HepG2 (cell line): ENCODE measurements around the gene ZNF653. TPM values are rescaled to one million over a fixed set of nuclear protein-coding genes. Genes with fewer than 3 reads are reported as not detected.
A peak's percentile ranks its signal among the peaks of the same experiment; 100 is the strongest.

ENCODE experiments used
- ATAD3A ChIP-seq: sonication (generic); formaldehyde crosslinking; IDR thresholded peaks from 2 replicates; pipeline ENCODE4 v1.4.0; 2020; ENCODE audit warnings: missing genetic modification reagents
- BRD4 ChIP-seq: sonication (generic); formaldehyde crosslinking; IDR thresholded peaks from 2 replicates; pipeline ENCODE4 v1.4.0; 2020; ENCODE audit warnings: missing genetic modification reagents
- CAMTA2 ChIP-seq: sonication (generic); formaldehyde crosslinking; IDR thresholded peaks from 2 replicates; pipeline ENCODE4 v1.4.0; 2020; ENCODE audit warnings: mild to moderate bottlenecking, missing genetic modification reagents, borderline replicate concordance
- CREM ChIP-seq, 2 experiments: sonication (generic) in 1 of 2; formaldehyde crosslinking in 1 of 2; IDR thresholded peaks; 2 replicates each; pipeline versions ENCODE4 v1.4.0 to v1.6.1; 2016 to 2020; ENCODE audit warnings: antibody characterized with exemption in 1 of 2, mild to moderate bottlenecking in 1 of 2, missing genetic modification reagents in 1 of 2
- GABPA ChIP-seq, 2 experiments: IDR thresholded peaks; 2 replicates each; pipeline ENCODE4 v1.6.1; 2011 to 2016; ENCODE audit warnings: low read depth in 2 of 2, low read length in 1 of 2, missing biosample characterization in 1 of 2, missing genetic modification characterization in 1 of 2
- GPN1 ChIP-seq: sonication (generic); formaldehyde crosslinking; IDR thresholded peaks from 2 replicates; pipeline ENCODE4 v1.5.1; 2020; ENCODE audit warnings: missing genetic modification reagents, borderline replicate concordance
- HDAC6 ChIP-seq: fragments of 200-600 bp; sonication (generic); IDR thresholded peaks from 2 replicates; pipeline ENCODE4 v1.7.0; 2017; ENCODE audit warnings: mild to moderate bottlenecking, antibody characterized with exemption, low read length, low read depth
- HNF4G ChIP-seq, 2 experiments: sonication (generic) in 1 of 2; formaldehyde crosslinking in 1 of 2; IDR thresholded peaks; 2 replicates each; pipeline versions ENCODE4 v1.4.0 to v1.6.1; 2011 to 2020; ENCODE audit warnings: borderline replicate concordance in 2 of 2, low read depth in 2 of 2, mild to moderate bottlenecking in 2 of 2, low read length in 1 of 2, missing genetic modification reagents in 1 of 2, moderate library complexity in 1 of 2
- IRX3 ChIP-seq: sonication (generic); formaldehyde crosslinking; IDR thresholded peaks from 2 replicates; pipeline ENCODE4 v1.8.1; 2023; ENCODE audit warnings: mild to moderate bottlenecking, low read depth, missing genetic modification reagents, borderline replicate concordance
- KDM1A ChIP-seq: IDR thresholded peaks from 2 replicates; pipeline ENCODE4 v1.6.1; 2016; ENCODE audit warnings: missing compliant biosample characterization
- RBAK ChIP-seq: sonication (generic); formaldehyde crosslinking; IDR thresholded peaks from 2 replicates; pipeline ENCODE4 v1.5.1; 2020; ENCODE audit warnings: mild to moderate bottlenecking, missing genetic modification reagents
- RFX1 ChIP-seq: fragments of 450-650 bp; IDR thresholded peaks from 2 replicates; pipeline ENCODE4 v1.6.1; 2017
- SMYD3 ChIP-seq: sonication (generic); formaldehyde crosslinking; IDR thresholded peaks from 2 replicates; pipeline ENCODE4 v1.8.1; 2023; ENCODE audit warnings: mild to moderate bottlenecking, missing genetic modification reagents
- ZBTB1 ChIP-seq: sonication (generic); formaldehyde crosslinking; IDR thresholded peaks from 2 replicates; pipeline ENCODE4 v1.4.0; 2020; ENCODE audit warnings: missing genetic modification reagents, borderline replicate concordance
- ZFP82 ChIP-seq: sonication (generic); formaldehyde crosslinking; IDR thresholded peaks from 2 replicates; pipeline ENCODE4 v1.5.1; 2020; ENCODE audit warnings: mild to moderate bottlenecking, missing genetic modification reagents, borderline replicate concordance
- ZMAT3 ChIP-seq: sonication (generic); formaldehyde crosslinking; conservative IDR thresholded peaks from 2 replicates; pipeline ENCODE4 v1.7.0; 2021; ENCODE audit warnings: missing genetic modification reagents
- ZMYM4 ChIP-seq: sonication (generic); formaldehyde crosslinking; IDR thresholded peaks from 2 replicates; pipeline ENCODE4 v1.8.1; 2023; ENCODE audit warnings: mild to moderate bottlenecking, missing genetic modification reagents
- ZNF10 ChIP-seq: sonication (generic); formaldehyde crosslinking; IDR thresholded peaks from 2 replicates; pipeline ENCODE4 v1.4.0; 2020; ENCODE audit warnings: mild to moderate bottlenecking, low read depth, missing genetic modification reagents, borderline replicate concordance
- ZNF263 ChIP-seq: sonication (generic); formaldehyde crosslinking; IDR thresholded peaks from 2 replicates; pipeline ENCODE4 v1.4.0; 2020; ENCODE audit warnings: missing genetic modification reagents
- ZNF329 ChIP-seq: sonication (generic); formaldehyde crosslinking; IDR thresholded peaks from 2 replicates; pipeline ENCODE4 v1.9.0; 2021; ENCODE audit warnings: low read depth, mild to moderate bottlenecking, missing genetic modification reagents
- ZNF543 ChIP-seq: sonication (generic); formaldehyde crosslinking; IDR thresholded peaks from 2 replicates; pipeline ENCODE4 v1.4.0; 2020; ENCODE audit warnings: mild to moderate bottlenecking, missing genetic modification reagents
- ZNF549 ChIP-seq: sonication (generic); formaldehyde crosslinking; IDR thresholded peaks from 2 replicates; pipeline ENCODE4 v1.5.0; 2020; ENCODE audit warnings: missing genetic modification reagents
- polyA plus RNA-seq, 8 experiments: library from polyadenylated mRNA; depleted of rRNA in 3 of 8; stranded (reverse) in 7 of 8; unstranded in 1 of 8; fragments of >200 nt; fragmentation: Illumina TruSeq in 4 of 8; extraction: Trizol in 4 of 8; gene quantifications; 2 replicates each; pipeline versions ENCODE4 v1.2.1 to v1.2.3, GENCODE V29; 2011 to 2016; ENCODE audit warnings: low read depth in 4 of 8, missing spikeins in 1 of 8, mixed read lengths in 1 of 8; ENCODE audit not compliant: insufficient read depth in 1 of 8
- total RNA-seq, 5 experiments: library from RNA; depleted of rRNA; stranded (reverse); fragments of >200 nt; fragmentation: Illumina TruSeq; extraction: Trizol; gene quantifications; 2 replicates each; pipeline ENCODE4 v1.2.3, GENCODE V29; 2016; ENCODE audit warnings: low read depth in 1 of 5
- TF ChIP-seq, protein P1 (sequence below): IDR thresholded peaks from 2 replicates; pipeline ENCODE4 v1.6.1; 2016; ENCODE audit warnings: missing biosample characterization, missing genetic modification reagents, low read depth
- TF ChIP-seq, protein P2 (sequence below): fragments of 450-650 bp; IDR thresholded peaks from 2 replicates; pipeline ENCODE4 v1.6.1; 2016
- TF ChIP-seq, protein P3 (sequence below): IDR thresholded peaks from 2 replicates; pipeline ENCODE4 v1.6.1; 2016; ENCODE audit warnings: low read depth, control low read depth
- TF ChIP-seq, protein P4 (sequence below): sonication (generic); IDR thresholded peaks from 2 replicates; pipeline ENCODE4 v1.6.1; 2016; ENCODE audit warnings: low read depth, borderline replicate concordance

ZNF653 gene
- total and polyA plus RNA-seq, 2 of the 13 experiments (the other 11 are each of a cell fraction or from before 2014, with no cell fraction given), result 4.7 to 7.1 TPM

DNA sequence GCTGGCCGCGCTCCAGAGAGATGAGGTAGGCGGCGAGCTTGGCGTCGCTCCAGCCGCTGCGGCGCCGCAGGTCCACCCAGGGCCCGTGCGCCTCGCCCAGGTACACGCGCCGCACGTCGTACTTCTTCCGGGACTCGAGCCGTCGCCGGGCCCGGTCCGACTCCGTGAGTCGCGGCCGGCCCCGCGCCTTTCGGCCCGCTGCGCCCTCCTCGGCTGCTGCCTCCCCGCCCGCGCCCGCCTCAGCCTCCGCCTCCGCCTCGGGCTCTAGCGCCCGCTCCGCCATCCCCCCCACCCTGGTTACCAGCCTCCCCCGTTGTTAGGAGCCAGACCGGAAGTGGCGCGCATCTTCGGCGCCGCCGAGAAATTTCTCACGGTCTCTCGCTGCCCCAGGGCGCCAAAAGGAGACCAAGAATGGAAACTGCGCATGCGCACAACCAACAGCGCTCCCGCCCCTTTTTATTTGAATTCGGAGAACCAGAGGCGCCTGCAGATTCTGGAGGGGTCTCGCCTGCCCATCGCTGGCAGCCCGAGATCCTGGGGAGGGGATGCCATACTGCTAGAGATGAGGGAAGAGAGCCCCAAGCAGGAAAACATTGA lies at the start of gene ZNF653 (continued):
- TF ChIP-seq, protein P1, sequence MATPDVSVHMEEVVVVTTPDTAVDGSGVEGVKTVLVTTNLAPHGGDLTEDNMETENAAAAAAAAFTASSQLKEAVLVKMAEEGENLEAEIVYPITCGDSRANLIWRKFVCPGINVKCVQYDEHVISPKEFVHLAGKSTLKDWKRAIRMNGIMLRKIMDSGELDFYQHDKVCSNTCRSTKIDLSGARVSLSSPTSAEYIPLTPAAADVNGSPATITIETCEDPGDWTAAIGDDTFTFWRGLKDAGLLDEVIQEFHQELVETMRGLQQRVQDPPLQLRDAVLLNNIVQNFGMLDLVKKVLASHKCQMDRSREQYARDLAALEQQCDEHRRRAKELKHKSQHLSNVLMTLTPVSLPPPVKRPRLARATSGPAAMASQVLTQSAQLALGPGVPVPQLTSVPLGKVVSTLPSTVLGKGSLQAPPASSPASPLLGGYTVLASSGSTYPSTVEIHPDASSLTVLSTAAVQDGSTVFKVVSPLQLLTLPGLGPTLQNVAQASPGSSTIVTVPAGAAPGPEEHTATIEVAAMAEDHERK (CRISPR knock-in tag), result 0 out of 2 replicates have a peak, but pooled peaks have one; percentile 20
- TF ChIP-seq ZMYM4 (CRISPR knock-in tag), result no peak
- TF ChIP-seq KDM1A (CRISPR knock-in tag), result no peak
- no peak for TF ChIP-seq SMYD3 (CRISPR knock-in tag)
- TF ChIP-seq ZBTB1 (CRISPR knock-in tag), result no peak
- TF ChIP-seq HNF4G (IDR thresholded peaks at IDR 0.05; ENCODE audit: borderline replicate concordance, low read depth, low read length), result no peak
- no peak for TF ChIP-seq HNF4G (CRISPR knock-in tag; IDR thresholded peaks at IDR 0.05; ENCODE audit: borderline replicate concordance, low read depth)
- TF ChIP-seq, protein P2, sequence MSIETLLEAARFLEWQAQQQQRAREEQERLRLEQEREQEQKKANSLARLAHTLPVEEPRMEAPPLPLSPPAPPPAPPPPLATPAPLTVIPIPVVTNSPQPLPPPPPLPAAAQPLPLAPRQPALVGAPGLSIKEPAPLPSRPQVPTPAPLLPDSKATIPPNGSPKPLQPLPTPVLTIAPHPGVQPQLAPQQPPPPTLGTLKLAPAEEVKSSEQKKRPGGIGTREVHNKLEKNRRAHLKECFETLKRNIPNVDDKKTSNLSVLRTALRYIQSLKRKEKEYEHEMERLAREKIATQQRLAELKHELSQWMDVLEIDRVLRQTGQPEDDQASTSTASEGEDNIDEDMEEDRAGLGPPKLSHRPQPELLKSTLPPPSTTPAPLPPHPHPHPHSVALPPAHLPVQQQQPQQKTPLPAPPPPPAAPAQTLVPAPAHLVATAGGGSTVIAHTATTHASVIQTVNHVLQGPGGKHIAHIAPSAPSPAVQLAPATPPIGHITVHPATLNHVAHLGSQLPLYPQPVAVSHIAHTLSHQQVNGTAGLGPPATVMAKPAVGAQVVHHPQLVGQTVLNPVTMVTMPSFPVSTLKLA, result no peak
- peak; percentile 64; the same call in 1 of the 2 replicates for TF ChIP-seq ZNF329
- TF ChIP-seq ATAD3A (CRISPR knock-in tag), result no peak
- TF ChIP-seq ZFP82 (CRISPR knock-in tag), result peak; percentile 66; the same call in 1 of the 2 replicates
- TF ChIP-seq CAMTA2 (CRISPR knock-in tag), result no peak
- TF ChIP-seq, protein P3, sequence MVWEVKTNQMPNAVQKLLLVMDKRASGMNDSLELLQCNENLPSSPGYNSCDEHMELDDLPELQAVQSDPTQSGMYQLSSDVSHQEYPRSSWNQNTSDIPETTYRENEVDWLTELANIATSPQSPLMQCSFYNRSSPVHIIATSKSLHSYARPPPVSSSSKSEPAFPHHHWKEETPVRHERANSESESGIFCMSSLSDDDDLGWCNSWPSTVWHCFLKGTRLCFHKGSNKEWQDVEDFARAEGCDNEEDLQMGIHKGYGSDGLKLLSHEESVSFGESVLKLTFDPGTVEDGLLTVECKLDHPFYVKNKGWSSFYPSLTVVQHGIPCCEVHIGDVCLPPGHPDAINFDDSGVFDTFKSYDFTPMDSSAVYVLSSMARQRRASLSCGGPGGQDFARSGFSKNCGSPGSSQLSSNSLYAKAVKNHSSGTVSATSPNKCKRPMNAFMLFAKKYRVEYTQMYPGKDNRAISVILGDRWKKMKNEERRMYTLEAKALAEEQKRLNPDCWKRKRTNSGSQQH (CRISPR knock-in tag), result no peak
- TF ChIP-seq RBAK (CRISPR knock-in tag), result no peak
- no peak for TF ChIP-seq GPN1 (CRISPR knock-in tag)
- peak; percentile 72 for TF ChIP-seq GABPA (IDR thresholded peaks at IDR 0.05; ENCODE audit: low read depth, low read length)
- TF ChIP-seq GABPA (CRISPR knock-in tag; IDR thresholded peaks at IDR 0.05; ENCODE audit: low read depth), result peak; percentile 95
- peak; percentile 97 for TF ChIP-seq CREM (IDR thresholded peaks at IDR 0.05)
- peak; percentile 70 for TF ChIP-seq CREM (CRISPR knock-in tag; IDR thresholded peaks at IDR 0.05)
- peak; percentile 66 for TF ChIP-seq RFX1
- TF ChIP-seq ZMAT3 (CRISPR knock-in tag), result no peak
- no peak for TF ChIP-seq HDAC6
- TF ChIP-seq ZNF263 (CRISPR knock-in tag), result no peak
- no peak for TF ChIP-seq ZNF549 (CRISPR knock-in tag)
- peak; percentile 24; the same call in 1 of the 2 replicates for TF ChIP-seq ZNF543 (CRISPR knock-in tag)
- TF ChIP-seq, protein P4, sequence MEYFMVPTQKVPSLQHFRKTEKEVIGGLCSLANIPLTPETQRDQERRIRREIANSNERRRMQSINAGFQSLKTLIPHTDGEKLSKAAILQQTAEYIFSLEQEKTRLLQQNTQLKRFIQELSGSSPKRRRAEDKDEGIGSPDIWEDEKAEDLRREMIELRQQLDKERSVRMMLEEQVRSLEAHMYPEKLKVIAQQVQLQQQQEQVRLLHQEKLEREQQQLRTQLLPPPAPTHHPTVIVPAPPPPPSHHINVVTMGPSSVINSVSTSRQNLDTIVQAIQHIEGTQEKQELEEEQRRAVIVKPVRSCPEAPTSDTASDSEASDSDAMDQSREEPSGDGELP, result no peak
- no peak for TF ChIP-seq BRD4 (CRISPR knock-in tag)
- TF ChIP-seq ZNF10 (CRISPR knock-in tag), result no peak
- TF ChIP-seq IRX3 (CRISPR knock-in tag), result no peak
